NT2/D1 (cell line): Measurements from ENCODE around the gene MAP3K3.

Source experiments
- SUZ12 ChIP-seq: IDR thresholded peaks from 2 replicates; pipeline ENCODE4 v1.6.1; 2011; ENCODE audit not compliant: insufficient read length, insufficient read depth; ENCODE audit errors: extremely low read depth
- YY1 ChIP-seq: IDR thresholded peaks from 2 replicates; pipeline ENCODE4 v1.6.1; 2011; ENCODE audit not compliant: insufficient read length, insufficient read depth
- ZNF274 ChIP-seq: IDR thresholded peaks from 2 replicates; pipeline ENCODE4 v1.6.1; 2011; ENCODE audit warnings: mild to moderate bottlenecking, low read depth, low read length

- TF ChIP-seq ZNF274, result no peak
- no peak for TF ChIP-seq SUZ12
- no peak for TF ChIP-seq YY1
Observed at GRCh38 chr17:63645775-63646487, 23.7 kb downstream of the MAP3K3 start.
